HG02973 (cell line): Measurements from ENCODE around the gene PACS1.

Source experiments
- ATAC-seq: cut with Tn5 transposase; IDR thresholded peaks from one replicate; pipeline ENCODE4 v1.9.1; 2021; ENCODE audit warnings: moderate library complexity; ENCODE audit not compliant: unreplicated experiment

PACS1 gene

DNA sequence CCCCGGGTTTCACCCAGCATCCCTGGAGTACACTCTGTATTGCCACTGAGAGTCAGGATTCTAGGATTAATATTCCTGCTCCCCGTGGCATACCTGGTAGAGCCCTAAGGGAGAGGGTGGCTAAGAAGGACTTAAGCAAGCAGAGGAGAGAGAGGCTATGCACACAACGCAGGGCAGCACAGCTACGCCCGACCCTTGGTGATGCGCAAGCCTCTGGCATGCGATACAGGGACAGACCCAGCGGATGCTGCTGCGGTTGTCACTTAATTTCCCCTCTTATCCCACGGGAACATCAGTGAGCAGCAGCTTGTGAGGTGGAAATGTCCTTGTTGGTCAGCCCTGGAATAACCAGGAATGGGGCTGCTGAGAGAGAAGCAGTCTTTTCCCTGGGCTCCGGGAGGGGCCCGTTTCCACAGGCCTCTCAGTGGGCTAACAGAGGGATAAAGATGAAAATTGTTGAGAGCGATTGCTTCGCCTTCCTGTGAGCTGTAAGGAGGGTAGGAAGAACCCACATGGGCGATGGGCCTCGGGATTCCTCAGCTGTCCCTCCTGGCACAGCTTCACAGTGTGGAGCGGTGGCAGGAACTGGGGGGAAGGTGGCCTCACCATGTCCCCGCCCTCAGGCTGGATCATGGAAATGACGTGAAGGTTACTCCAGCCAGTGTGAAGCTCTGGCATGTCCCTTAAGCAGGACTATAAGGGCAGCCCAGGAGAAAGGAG lies 149.9 kb downstream of the PACS1 start:
- no peak for ATAC-seq

DNA sequence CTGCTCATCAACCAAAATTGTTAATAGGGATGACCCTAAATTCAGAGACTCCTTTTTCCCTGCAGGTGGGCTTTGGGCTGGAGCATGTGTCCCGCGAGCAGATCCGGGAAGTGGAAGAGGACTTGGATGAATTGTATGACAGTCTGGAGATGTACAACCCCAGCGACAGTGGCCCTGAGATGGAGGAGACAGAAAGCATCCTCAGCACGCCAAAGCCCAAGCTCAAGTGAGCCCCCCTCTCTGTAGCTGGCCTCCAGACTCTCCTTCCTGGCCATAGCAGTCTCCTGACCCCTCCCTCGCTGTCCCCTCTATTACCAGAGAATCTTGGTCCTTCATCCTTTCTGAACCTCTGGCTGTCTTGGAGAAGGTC lies 150.5 kb downstream of the PACS1 start:
- ATAC-seq, result no peak

DNA sequence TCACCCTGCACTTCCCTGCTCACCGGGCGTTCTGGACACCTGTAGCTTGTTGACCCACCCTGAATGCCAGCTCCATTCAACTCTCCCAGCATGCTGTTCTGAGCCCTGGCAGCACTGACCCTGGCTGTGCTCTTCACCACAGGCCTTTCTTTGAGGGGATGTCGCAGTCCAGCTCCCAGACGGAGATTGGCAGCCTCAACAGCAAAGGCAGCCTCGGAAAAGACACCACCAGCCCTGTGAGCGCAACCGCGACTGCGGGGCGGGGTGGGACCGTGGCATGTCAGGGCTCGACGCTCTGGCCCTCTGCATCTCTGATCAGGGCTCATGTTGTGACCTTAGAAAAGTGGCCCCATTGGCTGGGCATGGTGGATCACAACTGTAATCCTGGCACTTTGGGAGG lies 150.9 kb downstream of the PACS1 start:
- no peak for ATAC-seq

DNA sequence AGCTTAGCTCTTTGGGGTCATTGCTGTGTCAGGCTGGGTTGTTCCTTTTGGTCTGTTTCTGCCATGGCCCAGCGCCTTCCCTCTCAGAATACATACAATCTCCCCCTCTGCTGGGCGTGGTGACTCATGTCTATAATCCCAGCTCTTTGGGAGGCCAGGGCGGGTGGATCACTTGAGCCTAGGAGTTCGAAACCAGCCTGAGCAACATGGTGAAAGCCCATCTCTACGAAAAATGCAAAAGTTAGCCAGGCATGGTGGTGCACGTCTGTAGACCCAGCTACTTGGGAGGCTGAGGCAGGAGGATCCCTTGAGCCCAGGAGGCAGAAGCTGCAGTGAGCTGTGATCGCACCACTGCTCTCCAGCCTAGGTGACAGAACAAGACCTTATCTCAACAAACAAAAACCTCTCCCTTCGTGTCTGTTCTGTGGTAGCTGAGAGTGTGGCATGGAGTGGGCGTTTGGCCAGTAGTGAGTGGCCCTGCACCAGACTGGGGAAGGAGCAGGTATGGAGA lies 151.7 kb downstream of the PACS1 start:
- ATAC-seq, result no peak

DNA sequence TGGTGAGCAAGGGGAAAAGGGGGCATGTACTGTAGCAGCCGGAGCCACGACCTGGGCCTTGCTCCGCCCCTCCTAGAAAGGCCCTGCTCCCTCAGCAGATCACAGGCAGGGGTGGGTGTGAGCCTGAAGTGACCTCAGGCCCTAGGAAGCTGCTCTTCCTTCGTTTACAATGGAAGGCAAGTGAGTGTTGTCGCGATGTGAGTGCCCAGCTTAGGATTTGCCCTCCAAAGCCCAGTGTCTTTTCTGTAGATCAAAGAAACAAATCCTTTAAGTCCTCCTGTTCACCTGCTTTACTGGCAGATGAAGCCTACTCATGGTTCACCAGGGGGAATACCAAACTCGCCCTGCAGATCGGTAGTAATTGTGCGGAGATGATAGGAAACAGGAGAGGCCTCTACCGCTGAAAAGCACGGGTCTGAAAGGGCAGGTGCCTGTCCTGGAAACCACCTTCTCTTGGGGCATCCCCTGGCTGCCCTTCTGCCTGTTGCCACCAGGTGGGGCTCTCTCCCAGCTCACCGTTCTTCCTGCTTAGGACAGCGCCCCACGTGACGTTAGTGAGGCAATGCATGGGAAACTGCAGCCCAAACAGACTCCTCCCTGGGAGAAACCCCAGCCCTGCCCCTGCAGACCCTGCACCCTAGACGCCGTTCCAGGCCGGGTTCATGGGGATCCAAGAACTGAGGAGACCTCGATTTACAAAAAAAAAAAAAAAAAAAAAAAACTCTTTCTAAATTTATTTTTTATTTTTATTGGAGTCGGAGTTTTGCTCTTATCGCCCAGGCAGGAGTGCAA lies 152.5 kb downstream of the PACS1 start:
- peak; percentile 78 for ATAC-seq

DNA sequence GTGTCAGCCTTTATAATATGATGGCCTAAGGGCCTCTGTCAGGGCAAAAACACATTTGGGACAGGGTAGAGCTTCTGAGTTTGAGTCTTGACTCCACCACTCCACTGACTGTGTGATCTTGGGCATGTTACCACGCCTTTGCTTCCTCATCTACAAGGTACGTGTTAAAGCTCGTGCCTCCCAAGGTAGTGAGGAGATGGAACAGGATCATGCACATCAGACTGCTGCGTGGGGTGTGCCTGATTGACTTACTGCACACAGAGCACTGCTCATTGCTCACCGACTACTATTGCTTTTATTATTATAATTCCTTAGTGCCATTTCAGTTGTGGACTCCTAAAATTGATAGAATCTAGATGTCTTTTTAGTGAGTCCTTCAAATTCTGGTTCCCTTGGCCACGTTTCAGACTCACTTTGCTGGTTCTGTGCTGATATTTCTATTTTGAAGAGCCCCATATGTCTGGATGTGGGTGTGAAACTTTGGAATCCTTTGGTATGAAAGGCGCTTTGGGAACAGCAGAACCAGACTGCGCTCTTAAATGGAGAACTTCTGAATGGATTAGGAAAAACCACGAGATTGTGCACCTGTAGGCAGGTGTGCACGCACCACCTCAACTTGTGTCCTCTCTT lies 154.3 kb downstream of the PACS1 start:
- no peak for ATAC-seq

DNA sequence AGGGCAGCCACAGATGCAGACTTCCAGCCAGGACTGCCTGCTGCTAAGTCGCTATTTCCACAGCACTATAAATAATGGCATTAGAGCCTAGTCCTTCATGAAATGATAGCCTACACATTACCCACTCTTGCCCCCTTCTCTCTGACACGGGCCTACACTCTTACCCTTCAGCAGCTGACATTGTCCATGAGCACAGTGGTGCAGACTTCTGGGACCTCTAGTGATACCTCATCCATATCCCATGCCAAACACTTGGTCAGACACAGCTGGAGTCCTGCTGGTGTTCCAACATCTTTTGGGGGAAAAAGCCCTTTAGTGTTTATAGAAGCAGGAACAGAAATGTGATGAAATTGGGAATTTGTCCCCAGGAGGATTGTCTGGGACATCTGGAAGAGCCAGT lies 155.0 kb downstream of the PACS1 start:
- no peak for ATAC-seq

DNA sequence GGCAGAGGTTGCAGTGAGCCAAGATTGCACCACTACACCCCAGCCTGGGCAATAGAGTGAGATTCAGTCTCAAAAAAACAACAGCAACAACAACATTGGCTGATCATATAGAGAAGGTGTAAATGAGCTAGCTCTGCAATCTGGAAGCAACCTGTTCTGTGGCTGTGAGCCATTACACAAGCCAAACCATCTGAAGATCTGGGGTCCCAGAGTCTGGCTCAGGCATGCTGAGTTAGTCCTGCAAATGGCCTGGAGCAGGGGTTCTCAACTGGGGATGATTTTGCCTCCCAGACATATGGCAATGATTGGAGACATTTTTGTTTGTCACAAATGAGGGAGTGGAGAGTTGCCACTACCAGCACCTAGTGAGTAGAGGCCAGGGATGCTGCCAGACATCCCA lies 156.0 kb downstream of the PACS1 start:
- no peak for ATAC-seq

DNA sequence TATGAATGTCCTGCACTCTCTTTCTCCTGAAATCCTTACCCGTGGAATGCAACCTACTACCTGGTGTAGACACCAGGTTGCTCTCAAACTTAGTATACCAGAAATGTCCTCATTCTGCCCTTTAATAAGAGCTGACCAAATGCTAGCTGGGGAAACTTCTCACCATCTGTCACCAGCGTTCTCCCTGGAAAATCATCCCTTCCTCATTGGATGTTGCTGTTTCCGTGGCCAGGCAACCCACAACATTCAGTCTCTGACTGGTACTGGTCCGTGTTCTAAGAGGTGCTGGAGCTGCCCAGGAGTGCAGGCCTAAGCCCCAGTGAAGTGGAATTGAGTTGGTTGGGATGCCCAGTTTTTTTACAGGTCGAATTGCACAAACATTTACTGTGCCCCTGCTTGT lies 157.6 kb downstream of the PACS1 start:
- no peak for ATAC-seq

DNA sequence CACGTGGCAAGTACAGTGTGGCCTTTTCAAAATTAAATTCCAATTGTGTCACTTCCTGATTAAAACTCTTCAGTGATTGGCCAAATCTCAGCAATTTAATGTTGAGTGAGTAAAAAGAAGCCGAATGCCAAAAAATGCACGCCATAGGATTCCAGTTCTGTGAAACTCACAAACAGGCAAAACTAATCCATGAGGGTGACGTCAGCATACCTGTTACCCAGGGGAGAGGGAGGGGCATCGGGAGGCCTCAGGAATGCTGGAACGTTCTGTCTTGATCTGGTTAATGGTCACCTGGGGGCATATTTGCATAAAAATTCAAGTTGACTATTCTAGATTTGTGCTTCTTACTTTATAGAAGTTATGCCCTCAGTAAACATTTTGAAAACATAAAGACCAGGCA lies 158.4 kb downstream of the PACS1 start:
- no peak for ATAC-seq

DNA sequence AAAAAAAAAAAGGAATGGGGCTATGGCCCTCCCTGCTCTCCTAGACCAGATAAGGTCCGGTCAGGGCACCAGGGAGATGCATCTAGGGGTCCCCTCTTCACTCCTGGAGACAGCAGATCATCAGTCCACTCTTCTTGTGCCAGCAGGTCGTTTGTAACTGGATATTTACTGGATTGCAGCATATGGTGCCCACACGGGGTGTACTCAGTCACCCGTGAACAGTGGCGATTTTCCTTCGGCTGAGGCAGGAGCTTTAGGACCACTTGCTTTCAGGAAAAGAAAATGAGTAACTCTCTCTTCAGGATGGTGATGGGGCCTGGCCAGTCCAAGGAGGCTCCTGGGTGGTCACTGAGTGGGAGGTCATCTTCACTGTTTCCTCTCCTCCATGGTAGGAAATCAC lies 160.1 kb downstream of the PACS1 start:
- ATAC-seq, result no peak

DNA sequence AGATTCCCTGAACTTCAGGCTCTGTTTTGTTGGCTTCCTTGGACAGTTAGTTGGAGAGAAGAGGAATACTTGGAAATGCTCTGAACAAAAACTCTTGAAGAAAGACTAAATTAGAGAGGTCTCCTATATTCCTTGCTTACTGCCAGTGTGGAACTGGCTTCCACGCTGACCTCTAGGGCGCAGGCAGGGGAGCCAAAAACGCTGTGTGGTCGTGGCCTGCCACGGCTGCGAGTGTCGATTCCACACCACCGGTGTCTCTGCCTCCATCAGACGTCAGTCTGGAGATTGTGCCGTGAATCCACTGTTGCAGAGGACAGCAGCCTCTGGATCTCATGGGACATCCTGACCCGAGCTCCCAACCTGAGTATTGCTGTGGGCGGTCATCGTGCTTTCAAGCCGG lies 160.9 kb downstream of the PACS1 start:
- ATAC-seq, result no peak

DNA sequence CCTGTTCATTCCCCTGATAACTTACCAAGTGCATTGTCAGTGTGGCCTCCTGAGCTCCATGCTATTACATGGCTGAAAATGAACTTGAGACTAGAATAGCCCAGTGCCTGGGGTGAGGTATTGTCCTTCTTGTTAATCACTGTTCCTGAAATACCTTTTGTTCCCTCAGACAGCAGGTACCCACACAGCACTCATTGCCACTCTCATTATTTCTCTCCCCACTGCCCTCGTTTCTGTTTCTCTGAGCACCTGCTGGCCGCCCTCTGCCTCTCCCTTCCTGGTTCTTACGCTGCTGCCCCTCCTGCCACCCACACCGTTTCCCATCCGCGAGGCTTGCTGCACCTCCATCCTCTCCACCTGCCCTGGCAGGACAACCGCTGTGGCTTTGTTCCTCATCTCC lies 161.5 kb downstream of the PACS1 start:
- no peak for ATAC-seq

DNA sequence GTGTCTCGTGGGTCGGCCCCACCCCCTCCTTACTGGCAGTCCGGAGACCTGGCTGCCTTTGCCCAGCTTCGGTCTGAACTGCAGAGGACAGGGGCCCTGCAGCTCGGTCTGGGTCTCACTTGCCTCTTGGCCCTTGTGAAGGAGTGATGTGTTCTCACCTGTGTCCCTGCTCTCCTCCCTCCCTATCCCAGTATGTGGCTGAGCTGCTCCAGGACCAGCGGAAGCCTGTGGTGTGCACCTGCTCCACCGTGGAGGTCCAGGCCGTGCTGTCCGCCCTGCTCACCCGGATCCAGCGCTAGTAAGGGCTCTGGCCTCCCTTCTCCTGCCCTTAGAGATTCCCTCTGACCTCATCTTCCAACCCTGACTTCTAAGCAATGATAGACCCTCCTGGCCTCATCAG lies 162.7 kb downstream of the PACS1 start:
- ATAC-seq, result no peak

DNA sequence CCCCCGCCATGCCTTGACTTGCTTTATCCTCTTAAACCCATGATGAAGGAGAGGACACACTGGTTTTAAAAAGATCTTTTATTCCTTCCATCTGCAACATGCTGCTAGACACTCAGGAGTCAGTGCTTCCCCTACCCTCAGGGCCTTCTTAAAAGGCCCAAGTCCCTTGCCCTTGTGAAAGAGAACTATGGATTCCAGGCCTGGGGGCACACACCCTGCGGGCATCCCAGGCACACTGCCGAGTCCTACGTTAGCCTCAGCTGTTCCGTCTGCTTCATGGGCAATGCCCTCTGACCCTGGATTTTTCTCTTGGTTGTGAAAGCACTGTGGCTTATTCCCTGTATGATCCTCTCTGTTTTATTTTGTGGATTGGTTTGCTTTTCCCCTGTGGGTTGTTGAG lies 163.2 kb downstream of the PACS1 start:
- ATAC-seq, result no peak

DNA sequence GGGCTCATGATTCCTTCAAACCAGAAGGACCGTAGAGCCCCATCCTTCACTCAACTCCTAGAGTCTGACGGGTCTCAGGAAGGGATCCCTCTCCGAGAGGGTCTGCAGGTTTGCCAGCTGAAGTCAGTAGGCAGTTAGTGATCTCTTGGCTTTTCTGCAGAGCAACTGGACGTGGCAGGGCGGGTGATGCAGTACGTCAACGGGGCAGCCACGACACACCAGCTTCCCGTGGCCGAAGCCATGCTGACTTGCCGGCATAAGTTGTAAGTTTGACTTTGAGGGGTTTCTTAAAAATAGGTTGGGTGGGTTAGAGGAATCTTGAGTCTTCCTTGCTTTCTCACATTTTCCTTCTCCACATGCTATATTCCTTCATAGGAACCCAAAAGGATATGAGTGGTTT lies 165.1 kb downstream of the PACS1 start:
- no peak for ATAC-seq

DNA sequence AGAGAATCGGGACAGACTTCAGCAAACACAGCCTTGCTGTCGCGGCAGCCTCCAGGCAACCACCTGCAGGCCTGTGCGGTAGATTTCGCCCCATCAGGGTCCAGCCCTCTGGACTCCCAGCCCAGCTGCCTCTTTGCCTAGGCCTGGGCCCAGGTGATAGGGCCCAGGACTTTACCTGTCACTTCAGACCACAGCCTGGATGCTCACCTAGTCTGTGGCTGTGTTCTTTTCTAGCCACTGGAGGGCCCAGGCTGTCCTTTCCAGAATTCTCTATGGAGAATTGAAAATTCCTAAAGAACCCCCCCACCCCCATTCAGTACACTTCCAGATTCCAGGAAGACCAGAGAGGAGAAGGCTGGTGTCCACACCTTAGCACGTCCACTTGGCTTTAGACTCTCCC lies 167.8 kb downstream of the PACS1 start:
- ATAC-seq, result no peak

DNA sequence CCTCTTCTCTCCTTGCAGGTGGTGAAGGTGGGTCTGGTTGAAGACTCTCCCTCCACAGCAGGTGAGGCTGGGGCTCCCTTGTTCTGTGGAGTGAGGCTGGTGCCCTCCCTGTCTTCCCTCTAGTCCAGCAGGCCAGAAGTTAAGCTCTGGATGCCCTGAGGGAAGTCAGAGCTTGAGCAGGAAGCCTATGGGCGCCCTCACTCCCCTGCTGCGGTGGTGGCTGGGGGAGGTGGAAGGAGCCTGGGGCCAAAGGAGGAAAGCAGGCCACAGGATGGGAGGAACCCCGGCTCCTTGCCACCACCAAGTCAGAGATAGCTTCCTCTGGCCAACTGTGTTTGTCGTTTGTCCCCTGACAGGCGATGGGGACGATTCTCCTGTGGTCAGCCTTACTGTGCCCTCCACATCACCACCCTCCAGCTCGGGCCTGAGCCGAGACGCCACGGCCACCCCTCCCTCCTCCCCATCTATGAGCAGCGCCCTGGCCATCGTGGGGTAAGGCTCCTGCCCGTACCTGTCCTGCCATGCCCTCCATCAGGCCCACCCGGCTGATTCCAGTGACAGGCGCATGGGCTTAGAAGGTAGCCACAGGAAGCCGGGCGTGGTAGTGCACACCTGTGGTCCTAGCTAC lies 168.8 kb downstream of the PACS1 start:
- no peak for ATAC-seq

DNA sequence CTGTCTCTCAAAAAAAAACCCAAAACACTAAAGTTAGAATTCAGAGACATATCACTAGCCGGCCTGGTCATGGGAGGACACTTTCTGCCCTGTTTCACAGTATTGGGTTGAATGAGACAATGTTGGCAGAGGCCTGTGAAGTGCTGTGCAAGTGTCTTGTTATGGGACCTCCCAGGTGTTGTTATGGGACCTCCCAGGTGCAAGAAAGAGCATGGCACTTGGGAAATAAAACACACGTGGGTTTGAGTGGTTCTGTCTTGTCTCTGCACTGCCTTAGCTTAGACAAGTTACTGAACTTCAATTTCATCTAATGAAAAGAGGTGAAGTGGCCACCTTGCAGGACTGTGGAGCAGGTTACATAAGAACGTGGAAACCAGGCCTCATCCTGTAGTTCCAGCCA lies 169.4 kb downstream of the PACS1 start:
- ATAC-seq, result no peak

DNA sequence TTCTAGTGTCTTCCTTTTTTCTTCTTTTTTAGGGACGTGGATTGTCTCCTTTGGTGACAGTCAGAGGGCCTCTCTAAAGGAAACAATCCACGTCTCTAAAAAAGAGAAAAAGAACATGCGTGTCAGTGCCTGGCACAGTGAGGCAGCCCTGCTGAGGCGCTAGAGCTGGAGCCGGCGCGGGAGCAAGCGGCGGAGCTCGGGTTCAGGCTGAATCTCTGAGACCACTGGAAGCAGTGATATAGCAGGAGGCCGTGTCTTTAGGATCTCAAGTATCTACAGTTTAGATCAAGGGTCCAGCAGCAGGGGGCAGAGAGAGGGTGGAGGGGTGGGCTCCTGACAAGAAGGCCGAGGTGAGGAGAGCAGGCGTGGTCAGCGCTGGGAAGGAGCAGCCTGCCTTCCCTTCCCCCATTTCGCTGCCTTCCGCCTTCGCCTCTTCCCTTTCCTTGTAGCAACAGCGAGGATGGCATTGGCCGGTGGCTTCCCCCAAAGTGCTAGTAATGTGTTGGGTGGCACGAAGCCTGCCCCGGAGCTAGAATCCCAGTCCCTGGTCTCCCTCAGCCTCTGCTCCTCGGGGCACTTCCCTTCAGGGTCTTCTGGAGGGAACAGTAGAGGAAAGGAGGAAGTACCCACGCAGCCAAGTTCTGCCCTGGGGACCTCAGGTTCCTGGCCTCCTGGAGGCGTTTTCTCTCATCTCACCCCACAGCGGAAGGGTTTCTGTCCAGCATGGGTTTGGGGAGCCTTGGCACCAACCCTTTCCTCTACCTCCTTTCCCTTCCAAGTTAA lies 170.1 kb downstream of the PACS1 start:
- no peak for ATAC-seq

DNA sequence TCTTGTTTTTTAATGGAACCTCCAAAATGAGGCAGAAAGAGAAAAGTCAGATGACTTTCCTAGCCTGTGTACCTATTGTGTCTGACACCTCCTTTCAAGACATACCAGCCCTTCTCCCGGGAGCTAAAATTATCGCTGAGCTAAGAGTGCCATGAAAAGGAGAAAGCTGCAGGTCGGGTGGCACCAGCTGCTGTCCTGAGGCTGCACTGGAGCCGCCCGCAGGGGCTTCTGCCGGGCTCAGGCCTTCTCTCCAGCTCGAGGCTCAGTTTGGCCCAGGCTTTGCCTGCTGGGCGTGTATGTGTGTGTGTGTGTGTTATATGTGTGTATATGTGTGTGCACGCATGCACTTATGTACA lies 170.7 kb downstream of the PACS1 start:
- no peak for ATAC-seq
